Stimulated activated naive CD4-positive, alpha-beta T cell treated with Interleukin-2 at 50 U/mL for 16 hours (primary cell): ENCODE data around the gene CCNF.
"Not testable (repeated sequence)": the region's sequence is repeated elsewhere in the genome, so short reads cannot be mapped to it uniquely, and the experiment has no call there.

Source experiments
- DNase-seq: peaks from one replicate; lab custom pipeline; 2025; lab: John Stamatoyannopoulos, UW

Gene CCNF

GRCh38 chr16:2428051-2428783, 1.0 kb upstream of the CCNF start:
- no peak for DNase-seq

GRCh38 chr16:2428784-2429033, 538 bp upstream of the CCNF start:
- no peak for DNase-seq

- DNase-seq: no peak
Observed at GRCh38 chr16:2429771-2430663, 770 bp downstream of the CCNF start.

GRCh38 chr16:2432286-2432685, 3.0 kb downstream of the CCNF start:
- DNase-seq: no peak

GRCh38 chr16:2432801-2433505, 3.7 kb downstream of the CCNF start:
- no peak for DNase-seq

- not testable (repeated sequence) for DNase-seq
Observed at GRCh38 chr16:2435236-2435635, 6.0 kb downstream of the CCNF start.

GRCh38 chr16:2436110-2436509, 6.9 kb downstream of the CCNF start:
- DNase-seq: no peak

GRCh38 chr16:2437032-2437790, 8.0 kb downstream of the CCNF start:
- DNase-seq: no peak

GRCh38 chr16:2438121-2438520, 8.9 kb downstream of the CCNF start:
- DNase-seq: no peak

GRCh38 chr16:2439598-2439997, 10.4 kb downstream of the CCNF start:
- no peak for DNase-seq

- DNase-seq: not testable (repeated sequence)
Observed at GRCh38 chr16:2441143-2441804, 12.0 kb downstream of the CCNF start.

GRCh38 chr16:2443555-2443954, 14.3 kb downstream of the CCNF start:
- DNase-seq: no peak

- no peak for DNase-seq
Observed at GRCh38 chr16:2447920-2448583, 18.8 kb downstream of the CCNF start.

- no peak for DNase-seq
Observed at GRCh38 chr16:2449118-2449517, 19.9 kb downstream of the CCNF start.

- DNase-seq: no peak
Observed at GRCh38 chr16:2450535-2450934, 21.3 kb downstream of the CCNF start.

GRCh38 chr16:2450975-2451381, 21.7 kb downstream of the CCNF start:
- no peak for DNase-seq

GRCh38 chr16:2451851-2452320, 22.6 kb downstream of the CCNF start:
- no peak for DNase-seq

- no peak for DNase-seq
Observed at GRCh38 chr16:2452650-2453049, 23.4 kb downstream of the CCNF start.

- DNase-seq: no peak
Observed at GRCh38 chr16:2455081-2455845, 26.0 kb downstream of the CCNF start.

- DNase-seq: no peak
Observed at GRCh38 chr16:2456551-2457153, 27.4 kb downstream of the CCNF start.
